ENCODE results near the gene LYRM7. TPM values are rescaled to one million over a fixed set of nuclear protein-coding genes. Genes with fewer than 3 reads are reported as not detected.

The LYRM7 gene
- total RNA-seq, 1 experiment from 2014 or later, result 5.0 TPM

- DNase-seq (no peak), ATAC-seq (no peak)
- TF ChIP-seq EZH2phosphoT487 (IDR thresholded peaks at IDR 0.05; ENCODE audit: borderline replicate concordance, low read length) (no peak), CTCF (conservative IDR thresholded peaks at IDR 0.05; ENCODE audit: low read depth, low read length) (no peak), EZH2 (IDR thresholded peaks at IDR 0.05; ENCODE audit: low read length, unreplicated experiment) (no peak)
- H3K9ac ChIP-seq (ENCODE audit: low read length), result no peak overlapping the region
- BruUV-seq (replicated peaks), result no TSS peak
- no peaks in the 10 kb centered on the region for H3K9me2 ChIP-seq (replicated peaks; ENCODE audit: low read length)
- no peaks in the 10 kb centered on the region for H3K4me1 ChIP-seq (ENCODE audit: insufficient read depth, low read length)
- H3K79me2 ChIP-seq (ENCODE audit: low read length), result no peaks in the 10 kb centered on the region
- no peak overlapping the region for H3K4me3 ChIP-seq (ENCODE audit: low read length)
- H3K36me3 ChIP-seq (ENCODE audit: low read depth, low read length), result no peaks in the 10 kb centered on the region
- CTCF ChIA-PET, result no interaction called here
- POLR2A ChIA-PET (ENCODE audit: unreplicated experiment), result no interaction called here
- H3K27ac ChIP-seq (ENCODE audit: low read length), result no peak overlapping the region
- H3K27me3 ChIP-seq (ENCODE audit: low read length), result no peaks in the 10 kb centered on the region
- intact Hi-C loops (cut with micrococcal nuclease), result no loop called here
- H2AFZ ChIP-seq (ENCODE audit: low read length), result no peak overlapping the region
- H4K20me1 ChIP-seq (ENCODE audit: low read length), result no peaks in the 10 kb centered on the region
- H3K9me3 ChIP-seq (ENCODE audit: low read length), result no peaks in the 10 kb centered on the region
- no peak overlapping the region for H3K4me2 ChIP-seq (ENCODE audit: low read length)
- H3F3A ChIP-seq (ENCODE audit: low read length, unreplicated experiment), result no peaks in the 10 kb centered on the region
These were observed 31.4 kb upstream of the LYRM7 start for GRCh38 chr5:131139321-131139720.

GRCh38 chr5:131142970-131143617 lies 27.6 kb upstream of the LYRM7 start:
- H3K4me1 ChIP-seq (ENCODE audit: insufficient read depth, low read length), result no peaks in the 10 kb centered on the region
- no peak overlapping the region for H2AFZ ChIP-seq (ENCODE audit: low read length)
- H3K9me2 ChIP-seq (replicated peaks; ENCODE audit: low read length), result no peaks in the 10 kb centered on the region
- POLR2A ChIA-PET (ENCODE audit: unreplicated experiment), result no interaction called here
- H3K4me2 ChIP-seq (ENCODE audit: low read length), result no peak overlapping the region
- H4K20me1 ChIP-seq (ENCODE audit: low read length), result no peaks in the 10 kb centered on the region
- H3K4me3 ChIP-seq (ENCODE audit: low read length), result no peak overlapping the region
- no peaks in the 10 kb centered on the region for H3K9me3 ChIP-seq (ENCODE audit: low read length)
- no peaks in the 10 kb centered on the region for H3K27me3 ChIP-seq (ENCODE audit: low read length)
- DNase-seq (no peak), ATAC-seq (no peak)
- no peaks in the 10 kb centered on the region for H3K36me3 ChIP-seq (ENCODE audit: low read depth, low read length)
- H3K79me2 ChIP-seq (ENCODE audit: low read length), result no peaks in the 10 kb centered on the region
- no peaks in the 10 kb centered on the region for H3F3A ChIP-seq (ENCODE audit: low read length, unreplicated experiment)
- BruUV-seq (replicated peaks), result no TSS peak
- no peak overlapping the region for H3K27ac ChIP-seq (ENCODE audit: low read length)
- CTCF ChIA-PET, result no interaction called here
- no peak overlapping the region for H3K9ac ChIP-seq (ENCODE audit: low read length)
- intact Hi-C loops (cut with micrococcal nuclease), result no loop called here
- TF ChIP-seq EZH2phosphoT487 (IDR thresholded peaks at IDR 0.05; ENCODE audit: borderline replicate concordance, low read length) (no peak), EZH2 (IDR thresholded peaks at IDR 0.05; ENCODE audit: low read length, unreplicated experiment) (no peak), CTCF (conservative IDR thresholded peaks at IDR 0.05; ENCODE audit: low read depth, low read length) (no peak)

DNA sequence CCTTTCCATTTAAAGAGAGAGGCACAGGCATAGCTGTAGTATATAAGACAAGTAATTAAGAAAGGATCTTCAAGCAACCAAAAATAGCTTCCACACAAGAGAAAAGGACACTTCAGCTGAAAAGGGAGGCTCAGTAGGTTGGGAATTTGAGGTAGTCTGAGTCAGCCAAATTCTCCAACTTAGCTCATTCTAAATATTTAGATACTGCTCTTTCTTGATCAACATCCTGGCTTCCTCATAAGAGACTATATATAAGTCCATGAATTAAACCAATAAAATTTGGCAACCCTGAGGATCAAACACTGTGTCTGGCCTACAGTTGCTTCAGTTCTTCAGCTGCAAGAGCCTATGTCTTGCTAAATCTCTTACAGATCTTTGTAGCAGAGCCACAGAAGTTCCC lies 23.5 kb upstream of the LYRM7 start:
- no peak overlapping the region for H3K4me3 ChIP-seq (ENCODE audit: low read length)
- DNase-seq (no peak), ATAC-seq (no peak)
- no peaks in the 10 kb centered on the region for H4K20me1 ChIP-seq (ENCODE audit: low read length)
- H3K36me3 ChIP-seq (ENCODE audit: low read depth, low read length), result no peaks in the 10 kb centered on the region
- TF ChIP-seq EZH2phosphoT487 (IDR thresholded peaks at IDR 0.05; ENCODE audit: borderline replicate concordance, low read length) (no peak), EZH2 (IDR thresholded peaks at IDR 0.05; ENCODE audit: low read length, unreplicated experiment) (no peak), CTCF (conservative IDR thresholded peaks at IDR 0.05; ENCODE audit: low read depth, low read length) (no peak)
- H3K79me2 ChIP-seq (ENCODE audit: low read length), result no peaks in the 10 kb centered on the region
- ChIA-PET POLR2A (ENCODE audit: unreplicated experiment) (no interaction called here), CTCF (no interaction called here)
- H3K27ac ChIP-seq (ENCODE audit: low read length), result no peak overlapping the region
- no peaks in the 10 kb centered on the region for H3K9me3 ChIP-seq (ENCODE audit: low read length)
- H2AFZ ChIP-seq (ENCODE audit: low read length), result no peak overlapping the region
- H3K9ac ChIP-seq (ENCODE audit: low read length), result no peak overlapping the region
- H3K4me2 ChIP-seq (ENCODE audit: low read length), result no peak overlapping the region
- no peaks in the 10 kb centered on the region for H3K4me1 ChIP-seq (ENCODE audit: insufficient read depth, low read length)
- no TSS peak for BruUV-seq (replicated peaks)
- no peaks in the 10 kb centered on the region for H3F3A ChIP-seq (ENCODE audit: low read length, unreplicated experiment)
- intact Hi-C loops (cut with micrococcal nuclease), result no loop called here
- H3K27me3 ChIP-seq (ENCODE audit: low read length), result no peaks in the 10 kb centered on the region
- H3K9me2 ChIP-seq (replicated peaks; ENCODE audit: low read length), result no peaks in the 10 kb centered on the region

All from PC-3 (cell line).